Measurements from ENCODE around the gene FAM83C. TPM values are rescaled to one million over a fixed set of nuclear protein-coding genes. Genes with fewer than 3 reads are reported as not detected.

The FAM83C gene
- total RNA-seq, 2 experiments from 2014 or later = not detected

DNA sequence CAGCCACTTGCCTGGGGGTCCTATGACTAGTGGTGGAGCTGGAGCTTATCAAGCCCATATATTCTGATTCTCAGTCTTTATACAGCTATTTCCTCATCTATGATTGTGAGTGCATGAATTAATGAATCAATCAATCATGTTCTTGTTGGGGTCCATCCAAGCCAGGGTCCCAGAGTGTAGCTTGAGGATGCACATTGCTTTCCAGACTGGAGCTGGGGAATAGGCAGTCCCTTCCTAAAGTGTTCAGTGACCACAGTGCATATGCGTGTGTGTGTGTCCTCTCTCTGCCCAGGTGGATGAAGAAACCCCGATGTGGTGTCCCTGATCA is 40.6 kb downstream of the FAM83C start:
- no peaks in the 10 kb centered on the region for H4K20me1 ChIP-seq (ENCODE audit: insufficient read depth, low read length)
- CTCF ChIA-PET (ENCODE audit: unreplicated experiment) = interaction anchor here (0.7 kb wide), 1 partner anchor 17 kb away, joined by 5 read pairs; no protein-coding TSS in a partner anchor
- no peak overlapping the region for H3K4me2 ChIP-seq (ENCODE audit: low read length)
- no peak overlapping the region for H3K4me3 ChIP-seq (ENCODE audit: low read depth, low read length, poor library complexity, severe bottlenecking)
- no peaks in the 10 kb centered on the region for H3K36me3 ChIP-seq (ENCODE audit: insufficient read depth, low read length)
- no peaks in the 10 kb centered on the region for H3K9me2 ChIP-seq (ENCODE audit: insufficient read depth, low read length)
- BruUV-seq (replicated peaks) = no TSS peak
- POLR2A ChIA-PET = interaction anchor here (0.6 kb wide), 1 partner anchor 14 kb away, joined by 6 read pairs; no protein-coding TSS in a partner anchor
- no peak for DNase-seq (ENCODE audit: low spot score)
- H3K9me3 ChIP-seq (ENCODE audit: low read length) = no peaks in the 10 kb centered on the region
- H3K27ac ChIP-seq (ENCODE audit: low read depth, low read length, poor library complexity, severe bottlenecking) = no peak overlapping the region
- no peak overlapping the region for H2AFZ ChIP-seq (ENCODE audit: low read length)
- TF ChIP-seq CTCF (conservative IDR thresholded peaks at IDR 0.05; ENCODE audit: low read length) (no peak), EZH2phosphoT487 (IDR thresholded peaks at IDR 0.05; ENCODE audit: borderline replicate concordance, low read depth, low read length) (no peak)
- intact Hi-C loops (cut with micrococcal nuclease; ENCODE audit: unreplicated experiment) = no loop called here
- H3K4me1 ChIP-seq (ENCODE audit: insufficient read depth, low read length, poor library complexity, severe bottlenecking) = peaks cover 5% of the 10 kb centered on the region
- H3K79me2 ChIP-seq (ENCODE audit: insufficient read depth, low read depth, low read length) = no peaks in the 10 kb centered on the region

- TF ChIP-seq CTCF (conservative IDR thresholded peaks at IDR 0.05; ENCODE audit: low read length) (no peak), EZH2phosphoT487 (IDR thresholded peaks at IDR 0.05; ENCODE audit: borderline replicate concordance, low read depth, low read length) (no peak)
- POLR2A ChIA-PET = no interaction called here
- no TSS peak for BruUV-seq (replicated peaks)
Measured at GRCh38 chr20:35248641-35249475, 43.4 kb downstream of the FAM83C start.

GRCh38 chr20:35246723-35247122 is 45.5 kb downstream of the FAM83C start:
- TF ChIP-seq EZH2phosphoT487 (IDR thresholded peaks at IDR 0.05; ENCODE audit: borderline replicate concordance, low read depth, low read length) (no peak), CTCF (conservative IDR thresholded peaks at IDR 0.05; ENCODE audit: low read length) (no peak)
- ChIA-PET CTCF (ENCODE audit: unreplicated experiment) (no interaction called here), POLR2A (no interaction called here)
- Histone ChIP-seq H3K9me2 (ENCODE audit: insufficient read depth, low read length) (no peaks in the 10 kb centered on the region), H3K4me2 (ENCODE audit: low read length) (no peak overlapping the region), H3K27ac (ENCODE audit: low read depth, low read length, poor library complexity, severe bottlenecking) (no peak overlapping the region), H3K36me3 (ENCODE audit: insufficient read depth, low read length) (no peaks in the 10 kb centered on the region), H4K20me1 (ENCODE audit: insufficient read depth, low read length) (no peaks in the 10 kb centered on the region), H3K4me1 (ENCODE audit: insufficient read depth, low read length, poor library complexity, severe bottlenecking) (peaks cover under 1% of the 10 kb centered on the region), H2AFZ (ENCODE audit: low read length) (no peak overlapping the region), H3K79me2 (ENCODE audit: insufficient read depth, low read depth, low read length) (no peaks in the 10 kb centered on the region), H3K4me3 (ENCODE audit: low read depth, low read length, poor library complexity, severe bottlenecking) (no peak overlapping the region), H3K9me3 (ENCODE audit: low read length) (no peaks in the 10 kb centered on the region)
- no peak for DNase-seq (ENCODE audit: low spot score)
- no TSS peak for BruUV-seq (replicated peaks)
- intact Hi-C loops (cut with micrococcal nuclease; ENCODE audit: unreplicated experiment) = no loop called here

More at GRCh38 chr20:35248641-35249475, 43.4 kb downstream of the FAM83C start:
- H3K9me3 ChIP-seq (ENCODE audit: low read length) = no peaks in the 10 kb centered on the region
- CTCF ChIA-PET (ENCODE audit: unreplicated experiment) = no interaction called here
- H3K4me1 ChIP-seq (ENCODE audit: insufficient read depth, low read length, poor library complexity, severe bottlenecking) = peaks cover 5% of the 10 kb centered on the region
- H3K9me2 ChIP-seq (ENCODE audit: insufficient read depth, low read length) = no peaks in the 10 kb centered on the region
- no peaks in the 10 kb centered on the region for H4K20me1 ChIP-seq (ENCODE audit: insufficient read depth, low read length)
- no peaks in the 10 kb centered on the region for H3K36me3 ChIP-seq (ENCODE audit: insufficient read depth, low read length)
- no peak for DNase-seq (ENCODE audit: low spot score)
- no peak overlapping the region for H2AFZ ChIP-seq (ENCODE audit: low read length)
- intact Hi-C loops (cut with micrococcal nuclease; ENCODE audit: unreplicated experiment) = no loop called here
- no peaks in the 10 kb centered on the region for H3K79me2 ChIP-seq (ENCODE audit: insufficient read depth, low read depth, low read length)
- H3K27ac ChIP-seq (ENCODE audit: low read depth, low read length, poor library complexity, severe bottlenecking) = no peak overlapping the region
- no peak overlapping the region for H3K4me2 ChIP-seq (ENCODE audit: low read length)
- H3K4me3 ChIP-seq (ENCODE audit: low read depth, low read length, poor library complexity, severe bottlenecking) = no peak overlapping the region

Data from OCI-LY7 (cell line).